DOHH2 (cell line): ENCODE data around the gene TMEM252.

Experiments used
- EZH2phosphoT487 ChIP-seq: fragments of 200-600 bp; sonication (generic); IDR thresholded peaks from 2 replicates; pipeline ENCODE4 v1.6.1; 2017; ENCODE audit warnings: borderline replicate concordance, mild to moderate bottlenecking, antibody characterized with exemption, low read length, moderate library complexity, mixed read lengths
- TF ChIP-seq, protein P1 (sequence below): fragments of 200-600 bp; sonication (generic); IDR thresholded peaks from one replicate; pipeline ENCODE4 v1.5.1; 2014; ENCODE audit warnings: antibody characterized with exemption, mild to moderate bottlenecking, low read depth, low read length; ENCODE audit not compliant: poor library complexity, severe bottlenecking

DNA sequence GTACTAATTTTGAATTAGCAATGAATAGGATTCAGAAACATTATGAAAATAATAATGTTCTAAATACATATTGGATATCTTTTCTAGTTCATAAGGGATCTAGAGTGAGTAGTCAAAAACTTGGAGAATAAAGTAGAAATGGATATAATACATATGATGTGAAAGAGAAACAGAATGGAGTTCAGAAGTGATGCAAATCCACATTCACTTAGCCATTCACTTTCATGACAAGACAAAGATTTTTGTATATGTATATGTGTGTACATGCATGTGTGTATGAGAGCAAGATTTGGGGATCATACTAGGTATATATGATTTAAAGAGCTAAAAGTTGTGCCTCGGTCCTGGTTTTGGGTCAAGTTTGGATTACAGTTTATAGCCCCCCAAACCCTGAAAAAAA is 34.1 kb downstream of the TMEM252 start:
- TF ChIP-seq, protein P1, sequence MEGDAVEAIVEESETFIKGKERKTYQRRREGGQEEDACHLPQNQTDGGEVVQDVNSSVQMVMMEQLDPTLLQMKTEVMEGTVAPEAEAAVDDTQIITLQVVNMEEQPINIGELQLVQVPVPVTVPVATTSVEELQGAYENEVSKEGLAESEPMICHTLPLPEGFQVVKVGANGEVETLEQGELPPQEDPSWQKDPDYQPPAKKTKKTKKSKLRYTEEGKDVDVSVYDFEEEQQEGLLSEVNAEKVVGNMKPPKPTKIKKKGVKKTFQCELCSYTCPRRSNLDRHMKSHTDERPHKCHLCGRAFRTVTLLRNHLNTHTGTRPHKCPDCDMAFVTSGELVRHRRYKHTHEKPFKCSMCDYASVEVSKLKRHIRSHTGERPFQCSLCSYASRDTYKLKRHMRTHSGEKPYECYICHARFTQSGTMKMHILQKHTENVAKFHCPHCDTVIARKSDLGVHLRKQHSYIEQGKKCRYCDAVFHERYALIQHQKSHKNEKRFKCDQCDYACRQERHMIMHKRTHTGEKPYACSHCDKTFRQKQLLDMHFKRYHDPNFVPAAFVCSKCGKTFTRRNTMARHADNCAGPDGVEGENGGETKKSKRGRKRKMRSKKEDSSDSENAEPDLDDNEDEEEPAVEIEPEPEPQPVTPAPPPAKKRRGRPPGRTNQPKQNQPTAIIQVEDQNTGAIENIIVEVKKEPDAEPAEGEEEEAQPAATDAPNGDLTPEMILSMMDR, result no peak
- TF ChIP-seq EZH2phosphoT487, result no peak
